H1 (cell line): Measurements from ENCODE around the gene NABP2. TPM values are rescaled to one million over a fixed set of nuclear protein-coding genes. Genes with fewer than 3 reads are reported as not detected.

Source experiments
- ASH2L ChIP-seq: fragments of 200-600, 300-600 bp; sonication (generic); IDR thresholded peaks from one replicate; pipeline ENCODE4 v1.7.1; 2017; ENCODE audit warnings: low read length
- CBX5 ChIP-seq: fragments of 300-800, 300-1000 bp; sonication (generic); IDR thresholded peaks from 2 replicates; pipeline ENCODE4 v1.7.1; 2016; ENCODE audit warnings: antibody characterized with exemption, low read length, low read depth
- CBX8 ChIP-seq: fragments of 300-800, 300-1000 bp; sonication (generic); IDR thresholded peaks from 2 replicates; pipeline ENCODE4 v1.7.1; 2016; ENCODE audit warnings: low read depth, low read length, borderline replicate concordance
- CTBP2 ChIP-seq: IDR thresholded peaks from 2 replicates; pipeline ENCODE4 v1.7.0; 2011; ENCODE audit warnings: borderline replicate concordance, mild to moderate bottlenecking, moderate library complexity, mixed read lengths, low read length; ENCODE audit not compliant: insufficient read depth, insufficient read length
- EGR1 ChIP-seq: IDR thresholded peaks from 2 replicates; pipeline ENCODE4 v1.6.1; 2011; ENCODE audit warnings: low read depth, low read length, borderline replicate concordance
- EZH2 ChIP-seq: fragments of 200-600 bp; sonication (generic); IDR thresholded peaks from 2 replicates; pipeline ENCODE4 v1.7.1; 2012; ENCODE audit warnings: low read depth, mild to moderate bottlenecking, moderate library complexity, low read length, inconsistent platforms; ENCODE audit not compliant: severe bottlenecking
- GABPA ChIP-seq: IDR thresholded peaks from 2 replicates; pipeline ENCODE4 v1.6.1; 2011; ENCODE audit warnings: mild to moderate bottlenecking, low read length, moderate library complexity, borderline replicate concordance; ENCODE audit not compliant: insufficient read depth
- HDAC6 ChIP-seq: IDR thresholded peaks from one replicate; pipeline ENCODE4 v1.7.1; 2012; ENCODE audit warnings: low read depth, mild to moderate bottlenecking, inconsistent platforms, low read length, moderate library complexity
- MAFK ChIP-seq: IDR thresholded peaks from 2 replicates; pipeline ENCODE4 v1.6.1; 2012; ENCODE audit warnings: low read depth, mild to moderate bottlenecking, improper control_type of control experiment, low read length
- NANOG ChIP-seq: IDR thresholded peaks from 2 replicates; pipeline ENCODE4 v1.6.1; 2011; ENCODE audit warnings: low read length, low read depth, mild to moderate bottlenecking, inconsistent platforms; ENCODE audit not compliant: insufficient read depth, poor library complexity, severe bottlenecking
- POLR2AphosphoS5 ChIP-seq: IDR thresholded peaks from 2 replicates; pipeline ENCODE4 v1.6.1; 2011; ENCODE audit warnings: low read depth, low read length
- RBBP5 ChIP-seq: IDR thresholded peaks from 2 replicates; pipeline ENCODE4 v1.7.1; 2012; ENCODE audit warnings: low read depth, mild to moderate bottlenecking, inconsistent platforms, low read length, moderate library complexity, borderline replicate concordance
- RFX5 ChIP-seq: IDR thresholded peaks from 2 replicates; pipeline ENCODE4 v1.6.1; 2011; ENCODE audit warnings: low read depth, low read length, improper control_type of control experiment, borderline replicate concordance
- SIN3A ChIP-seq, 2 experiments: IDR thresholded peaks in 1 of 2; conservative IDR thresholded peaks in 1 of 2; 2 replicates each; pipeline ENCODE4 v1.6.1; 2011 to 2012; ENCODE audit warnings: low read length in 2 of 2, improper control_type of control experiment in 1 of 2, low read depth in 1 of 2, mild to moderate bottlenecking in 1 of 2
- SRF ChIP-seq: IDR thresholded peaks from 2 replicates; pipeline ENCODE4 v1.6.1; 2011; ENCODE audit warnings: mild to moderate bottlenecking, low read depth, low read length, moderate library complexity
- YY1 ChIP-seq: IDR thresholded peaks from 2 replicates; pipeline ENCODE4 v1.6.1; 2011; ENCODE audit warnings: low read depth, mild to moderate bottlenecking, low read length
- ZNF274 ChIP-seq: IDR thresholded peaks from 2 replicates; pipeline ENCODE4 v1.7.0; 2012; ENCODE audit warnings: low read length, borderline replicate concordance; ENCODE audit errors: extremely low read depth
- polyA plus RNA-seq, 7 experiments: library from polyadenylated mRNA; depleted of rRNA in 3 of 7; stranded (reverse) in 5 of 7; unstranded in 2 of 7; fragments of >200 nt in 5 of 7; fragments of 200-250 nt in 2 of 7; gene quantifications; 1 replicate in 5 of 7; 2 replicates in 1 of 7; 4 replicates in 1 of 7; pipeline versions ENCODE4 v1.2.1 to v1.2.3, GENCODE V29; 2011 to 2013; ENCODE audit warnings: missing spikeins in 2 of 7, mixed read lengths in 2 of 7
- total RNA-seq: library from RNA; stranded (reverse); fragmentation: NEBNext Ultra II Directional; extraction: Animal tissue kit (Norgen Biotek cat#: 25700); gene quantifications from 2 replicates; pipeline ENCODE4 v1.2.1, GENCODE V29; 2021
- TF ChIP-seq, protein P1 (sequence below), 3 experiments: IDR thresholded peaks; 1 replicate in 2 of 3; 2 replicates in 1 of 3; pipeline versions ENCODE4 v1.5.1 to v1.6.1; 2011; ENCODE audit warnings: low read length in 3 of 3, mild to moderate bottlenecking in 3 of 3, inconsistent platforms in 2 of 3, low read depth in 1 of 3, moderate library complexity in 1 of 3; ENCODE audit not compliant: insufficient read depth in 1 of 3; ENCODE audit errors: control extremely low read depth in 1 of 3
- TF ChIP-seq, protein P2 (sequence below): IDR thresholded peaks from 2 replicates; pipeline ENCODE4 v1.6.1; 2012; ENCODE audit warnings: inconsistent platforms

The NABP2 gene
- total and polyA plus RNA-seq, 2 of the 8 experiments (the other 6 are each of a cell fraction or from before 2014, with no cell fraction given): 58.1 to 67.5 TPM

DNA sequence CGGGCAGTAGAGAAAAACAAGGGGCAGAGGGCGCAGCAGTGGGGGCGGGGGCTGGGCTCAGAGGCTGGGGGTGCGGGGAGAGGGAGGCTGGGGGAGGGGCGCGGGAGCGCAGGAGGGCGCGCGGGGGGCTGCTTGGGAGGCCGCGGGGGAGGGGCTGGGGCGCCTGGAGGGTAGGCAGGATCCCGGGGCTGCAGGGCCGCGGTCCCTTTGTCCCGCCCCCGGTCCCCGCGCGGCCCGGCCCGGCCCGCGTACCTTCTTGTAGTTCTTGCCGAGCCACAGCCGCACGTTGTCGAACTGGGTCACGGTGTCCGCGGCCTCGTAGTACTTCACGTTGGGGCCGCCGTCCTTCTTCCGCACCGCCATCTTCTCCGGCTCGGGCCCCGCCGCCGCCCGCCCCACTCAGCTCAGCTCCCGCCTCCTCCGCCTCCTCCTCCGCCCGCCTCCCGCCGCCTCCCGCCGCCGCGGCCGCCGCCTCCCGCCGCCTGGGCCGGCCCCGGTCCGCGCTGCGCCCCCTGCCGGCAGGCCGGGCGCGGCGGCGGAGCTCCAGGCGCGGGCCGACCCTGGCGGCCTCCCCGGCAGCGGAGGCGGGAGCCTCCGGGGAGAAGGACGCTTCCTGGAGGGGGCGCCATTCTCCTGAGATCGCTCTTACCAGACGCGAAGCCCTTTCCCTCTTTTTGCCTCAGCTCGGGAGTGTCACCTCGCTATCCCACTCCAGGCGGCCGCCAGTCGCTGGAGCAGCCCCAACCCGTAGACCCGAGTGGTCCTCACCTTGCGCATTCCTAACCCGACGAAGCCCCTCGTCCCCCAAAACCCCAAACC, 34.8 kb upstream of the NABP2 start, which contains the start of gene SMARCC2 (continued):
- TF ChIP-seq HDAC6 (no peak), SIN3A (conservative IDR thresholded peaks at IDR 0.05 in 1 of 2, IDR thresholded peaks at IDR 0.05 in 1 of 2; ENCODE audit: low read depth in 1 of 2, low read length in 2 of 2) (peak; percentile 13 to 45; a peak in 1 of 4 replicates), GABPA (0 out of 2 replicates have a peak, but pooled peaks have one; percentile 4), EZH2 (no peak), RBBP5 (no peak; the same call in 1 of the 2 replicates), CBX5 (no peak), YY1 (peak; percentile 44; the same call in 1 of the 2 replicates), NANOG (no peak), CTBP2 (no peak), RFX5 (no peak), ZNF274 (no peak), MAFK (no peak), POLR2AphosphoS5 (peak; percentile 72), EGR1 (peak; percentile 22; the same call in 1 of the 2 replicates), SRF (no peak), CBX8 (no peak), ASH2L (no peak)
- TF ChIP-seq, protein P1, sequence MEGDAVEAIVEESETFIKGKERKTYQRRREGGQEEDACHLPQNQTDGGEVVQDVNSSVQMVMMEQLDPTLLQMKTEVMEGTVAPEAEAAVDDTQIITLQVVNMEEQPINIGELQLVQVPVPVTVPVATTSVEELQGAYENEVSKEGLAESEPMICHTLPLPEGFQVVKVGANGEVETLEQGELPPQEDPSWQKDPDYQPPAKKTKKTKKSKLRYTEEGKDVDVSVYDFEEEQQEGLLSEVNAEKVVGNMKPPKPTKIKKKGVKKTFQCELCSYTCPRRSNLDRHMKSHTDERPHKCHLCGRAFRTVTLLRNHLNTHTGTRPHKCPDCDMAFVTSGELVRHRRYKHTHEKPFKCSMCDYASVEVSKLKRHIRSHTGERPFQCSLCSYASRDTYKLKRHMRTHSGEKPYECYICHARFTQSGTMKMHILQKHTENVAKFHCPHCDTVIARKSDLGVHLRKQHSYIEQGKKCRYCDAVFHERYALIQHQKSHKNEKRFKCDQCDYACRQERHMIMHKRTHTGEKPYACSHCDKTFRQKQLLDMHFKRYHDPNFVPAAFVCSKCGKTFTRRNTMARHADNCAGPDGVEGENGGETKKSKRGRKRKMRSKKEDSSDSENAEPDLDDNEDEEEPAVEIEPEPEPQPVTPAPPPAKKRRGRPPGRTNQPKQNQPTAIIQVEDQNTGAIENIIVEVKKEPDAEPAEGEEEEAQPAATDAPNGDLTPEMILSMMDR (IDR thresholded peaks at IDR 0.05; ENCODE audit: control extremely low read depth in 1 of 3, insufficient read depth in 1 of 3, low read depth in 1 of 3, low read length in 3 of 3): peak; percentile 75 to 96 (median 84)
- TF ChIP-seq, protein P2, sequence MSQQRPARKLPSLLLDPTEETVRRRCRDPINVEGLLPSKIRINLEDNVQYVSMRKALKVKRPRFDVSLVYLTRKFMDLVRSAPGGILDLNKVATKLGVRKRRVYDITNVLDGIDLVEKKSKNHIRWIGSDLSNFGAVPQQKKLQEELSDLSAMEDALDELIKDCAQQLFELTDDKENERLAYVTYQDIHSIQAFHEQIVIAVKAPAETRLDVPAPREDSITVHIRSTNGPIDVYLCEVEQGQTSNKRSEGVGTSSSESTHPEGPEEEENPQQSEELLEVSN: no peak; the same call in 1 of the 2 replicates
